Astrocyte (in vitro differentiated cells and primary cell): ENCODE data around the gene SLC6A12.

ENCODE experiments used
- EZH2 ChIP-seq: IDR thresholded peaks from 2 replicates; pipeline ENCODE4 v1.6.1; 2012; ENCODE audit warnings: mild to moderate bottlenecking, low read length, inconsistent platforms; ENCODE audit not compliant: insufficient read depth
- TF ChIP-seq, protein P1 (sequence below): IDR thresholded peaks from 2 replicates; pipeline ENCODE4 v1.5.1; 2011; ENCODE audit warnings: low read depth, mild to moderate bottlenecking, inconsistent platforms, low read length, moderate library complexity; ENCODE audit not compliant: insufficient read depth

DNA sequence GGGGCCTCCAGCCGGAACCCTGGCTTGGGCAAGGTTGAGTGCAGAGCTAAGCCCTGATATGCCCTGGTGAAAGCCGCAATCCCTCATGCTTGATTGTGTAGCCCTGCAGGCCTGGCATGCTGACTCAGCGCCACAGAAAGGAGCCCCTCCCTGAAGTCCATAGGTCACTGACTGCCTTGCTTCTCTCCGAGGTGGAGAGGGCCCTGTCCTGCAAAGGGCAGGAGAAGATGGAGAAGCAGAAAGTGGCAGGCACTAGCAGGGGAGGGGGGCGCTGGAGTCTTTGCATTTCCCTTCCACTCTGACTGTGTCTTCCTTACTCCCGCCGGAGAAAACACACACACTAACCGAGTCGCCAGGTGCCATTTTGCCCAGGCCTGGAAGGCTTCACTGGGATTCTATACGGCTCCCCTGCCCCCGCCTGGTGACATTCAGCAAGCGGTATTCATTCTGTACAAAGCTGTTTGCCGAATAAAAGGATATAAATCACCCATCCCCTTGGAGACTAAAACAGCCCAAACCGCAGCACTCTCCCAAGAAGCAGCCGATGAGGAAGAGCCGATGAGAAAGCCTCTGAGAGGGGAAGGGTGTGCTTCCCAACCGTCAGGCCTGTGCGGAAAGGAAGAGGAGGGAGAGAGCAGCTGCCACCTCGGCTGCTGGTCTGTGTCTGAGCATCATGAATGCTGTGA is 69.8 kb downstream of the SLC6A12 start:
- TF ChIP-seq, protein P1, sequence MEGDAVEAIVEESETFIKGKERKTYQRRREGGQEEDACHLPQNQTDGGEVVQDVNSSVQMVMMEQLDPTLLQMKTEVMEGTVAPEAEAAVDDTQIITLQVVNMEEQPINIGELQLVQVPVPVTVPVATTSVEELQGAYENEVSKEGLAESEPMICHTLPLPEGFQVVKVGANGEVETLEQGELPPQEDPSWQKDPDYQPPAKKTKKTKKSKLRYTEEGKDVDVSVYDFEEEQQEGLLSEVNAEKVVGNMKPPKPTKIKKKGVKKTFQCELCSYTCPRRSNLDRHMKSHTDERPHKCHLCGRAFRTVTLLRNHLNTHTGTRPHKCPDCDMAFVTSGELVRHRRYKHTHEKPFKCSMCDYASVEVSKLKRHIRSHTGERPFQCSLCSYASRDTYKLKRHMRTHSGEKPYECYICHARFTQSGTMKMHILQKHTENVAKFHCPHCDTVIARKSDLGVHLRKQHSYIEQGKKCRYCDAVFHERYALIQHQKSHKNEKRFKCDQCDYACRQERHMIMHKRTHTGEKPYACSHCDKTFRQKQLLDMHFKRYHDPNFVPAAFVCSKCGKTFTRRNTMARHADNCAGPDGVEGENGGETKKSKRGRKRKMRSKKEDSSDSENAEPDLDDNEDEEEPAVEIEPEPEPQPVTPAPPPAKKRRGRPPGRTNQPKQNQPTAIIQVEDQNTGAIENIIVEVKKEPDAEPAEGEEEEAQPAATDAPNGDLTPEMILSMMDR, result no peak
- no peak for TF ChIP-seq EZH2
